Karpas-422 (cell line): Measurements from ENCODE around the gene CNP. TPM values are rescaled to one million over a fixed set of nuclear protein-coding genes. Genes with fewer than 3 reads are reported as not detected.
"Not testable (repeated sequence)": the region's sequence is repeated elsewhere in the genome, so short reads cannot be mapped to it uniquely, and the experiment has no call there.

Source experiments
- DNase-seq: peaks from one replicate; pipeline ENCODE4 v3.0.0-alpha.2; 2015
- H2AFZ ChIP-seq: fragments of 200-600 bp; sonication (generic); 2 replicates; pipeline ENCODE4 v1.6.1; 2014; ENCODE audit warnings: antibody characterized with exemption, low read length, mixed read lengths
- H3K27ac ChIP-seq: fragments of 200-600 bp; sonication (generic); 2 replicates; pipeline ENCODE4 v1.5.1; 2014; ENCODE audit warnings: mild to moderate bottlenecking, low read length, moderate library complexity
- H3K27me3 ChIP-seq: fragments of 200-600 bp; sonication (generic); 2 replicates; pipeline ENCODE4 v1.6.1; 2014; ENCODE audit warnings: low read length, mixed read lengths
- H3K36me3 ChIP-seq: fragments of 200-600 bp; sonication (generic); 2 replicates; pipeline ENCODE4 v1.6.1; 2014; ENCODE audit warnings: low read length, mixed read lengths; ENCODE audit not compliant: insufficient read depth
- H3K4me1 ChIP-seq: fragments of 200-600 bp; sonication (generic); 2 replicates; pipeline ENCODE4 v1.6.1; 2014; ENCODE audit warnings: mild to moderate bottlenecking, low read length, mixed read lengths
- H3K4me2 ChIP-seq: fragments of 200-600 bp; sonication (generic); 2 replicates; pipeline ENCODE4 v1.6.1; 2014; ENCODE audit warnings: low read length, low read depth, mild to moderate bottlenecking; ENCODE audit not compliant: poor library complexity, severe bottlenecking
- H3K4me3 ChIP-seq: fragments of 200-600 bp; sonication (generic); 2 replicates; pipeline ENCODE4 v1.5.1; 2014; ENCODE audit warnings: mild to moderate bottlenecking, antibody characterized with exemption, low read length, mixed read lengths
- H3K79me2 ChIP-seq: fragments of 200-600 bp; sonication (generic); 2 replicates; pipeline ENCODE4 v1.6.1; 2014; ENCODE audit warnings: mild to moderate bottlenecking, low read length, mixed read lengths
- H3K9ac ChIP-seq: fragments of 200-600 bp; sonication (generic); 2 replicates; pipeline ENCODE4 v1.6.0; 2014; ENCODE audit warnings: low read length
- H3K9me2 ChIP-seq: fragments of 200-600 bp; sonication (generic), shearing (Covaris generic); replicated peaks from 2 replicates; pipeline ENCODE4 v1.6.0; 2014; ENCODE audit warnings: mild to moderate bottlenecking, low read length, moderate library complexity; ENCODE audit not compliant: insufficient read depth
- H3K9me3 ChIP-seq: fragments of 300-700, 200-600 bp; sonication (generic); 2 replicates; pipeline ENCODE4 v1.6.1; 2014; ENCODE audit warnings: low read length, mixed read lengths
- H4K20me1 ChIP-seq: fragments of 200-600 bp; sonication (generic); 2 replicates; pipeline ENCODE4 v1.6.1; 2014; ENCODE audit warnings: mild to moderate bottlenecking, antibody characterized with exemption, low read length, low read depth; ENCODE audit not compliant: insufficient read depth
- total RNA-seq: library from RNA; depleted of rRNA; stranded (reverse); fragments of >200 nt; shearing (Covaris generic); gene quantifications from 2 replicates; pipeline ENCODE4 v1.2.3, GENCODE V29; 2014; ENCODE audit warnings: low replicate concordance

The CNP gene
- total RNA-seq, 1 experiment from 2014 or later, result 41.3 TPM

- not testable (repeated sequence) for H3K9me3 ChIP-seq, H2AFZ ChIP-seq, H3K27me3 ChIP-seq, H3K36me3 ChIP-seq, H3K9me2 ChIP-seq, H3K4me3 ChIP-seq, DNase-seq, H3K4me2 ChIP-seq, H3K27ac ChIP-seq, H3K9ac ChIP-seq
- Histone ChIP-seq H4K20me1 (peaks cover 16% of the 10 kb centered on the region; the same call in 1 of the 2 replicates), H3K4me1 (peaks cover 14% of the 10 kb centered on the region), H3K79me2 (peaks cover 96% of the 10 kb centered on the region)
These were observed 43.7 kb downstream of the CNP start for GRCh38 chr17:42010266-42010680.

- H3K9me3 ChIP-seq, result no peaks in the 10 kb centered on the region
- no peak overlapping the region for H3K4me2 ChIP-seq
- H3K79me2 ChIP-seq, result peaks cover 96% of the 10 kb centered on the region
- no peaks in the 10 kb centered on the region for H3K27me3 ChIP-seq
- DNase-seq, result peak; percentile 58
- peaks cover 3% of the 10 kb centered on the region; the same call in 1 of the 2 replicates for H3K36me3 ChIP-seq
- no peak overlapping the region for H3K9ac ChIP-seq
- no peaks in the 10 kb centered on the region for H3K9me2 ChIP-seq
- no peak overlapping the region for H2AFZ ChIP-seq
- H3K27ac ChIP-seq, result no peak overlapping the region; the same call in 1 of the 2 replicates
- no peak overlapping the region for H3K4me3 ChIP-seq
- H4K20me1 ChIP-seq, result peaks cover 16% of the 10 kb centered on the region; the same call in 1 of the 2 replicates
- peaks cover 18% of the 10 kb centered on the region for H3K4me1 ChIP-seq
These were observed 44.4 kb downstream of the CNP start for GRCh38 chr17:42010898-42011516.

DNA sequence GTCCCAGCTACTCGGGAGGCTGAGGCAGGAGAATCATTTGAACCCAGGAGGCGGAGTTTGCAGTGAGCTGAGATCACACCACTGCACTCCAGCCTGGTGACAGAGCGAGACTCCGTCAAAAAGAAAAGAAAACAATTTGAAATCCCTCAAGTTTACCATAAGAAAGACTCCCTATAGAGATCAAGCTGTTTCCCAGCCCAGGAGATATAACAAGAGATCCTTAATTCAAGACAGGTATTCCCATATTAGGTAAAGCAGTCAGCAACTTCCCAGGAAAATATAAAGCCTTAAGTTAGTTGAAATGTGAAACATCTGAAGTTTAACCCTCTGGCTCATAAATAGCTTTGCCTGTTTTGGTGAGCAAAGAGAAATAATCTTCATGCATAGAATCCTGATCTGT lies 45.8 kb downstream of the CNP start:
- Histone ChIP-seq H4K20me1 (peaks cover 14% of the 10 kb centered on the region; the same call in 1 of the 2 replicates), H3K79me2 (peaks cover 95% of the 10 kb centered on the region), H3K4me1 (peaks cover 20% of the 10 kb centered on the region)
- not testable (repeated sequence) for H3K4me3 ChIP-seq, H3K9ac ChIP-seq, H3K9me3 ChIP-seq, H3K9me2 ChIP-seq, H3K27me3 ChIP-seq, H3K36me3 ChIP-seq, H2AFZ ChIP-seq, DNase-seq, H3K27ac ChIP-seq, H3K4me2 ChIP-seq

DNA sequence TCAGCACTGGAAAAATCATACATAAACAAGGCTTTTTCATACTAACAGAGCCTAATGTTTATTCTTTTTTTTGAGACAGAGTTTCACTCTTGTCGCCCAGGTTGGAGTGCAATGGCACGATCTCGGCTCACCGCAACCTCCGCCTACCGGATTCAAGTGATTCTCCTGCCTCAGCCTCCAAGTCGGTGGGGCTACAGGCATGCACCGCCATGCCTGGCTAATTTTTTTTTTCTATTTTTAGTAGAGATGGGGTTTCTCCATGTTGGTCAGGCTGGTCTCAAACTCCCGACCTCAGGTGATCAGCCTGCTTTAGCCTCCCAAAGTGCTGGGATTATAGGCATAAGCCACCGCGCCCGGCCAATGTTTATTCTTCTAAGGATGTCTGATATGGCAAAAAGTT lies 47.1 kb downstream of the CNP start:
- peaks cover 13% of the 10 kb centered on the region; the same call in 1 of the 2 replicates for H4K20me1 ChIP-seq
- not testable (repeated sequence) for H3K9ac ChIP-seq, H3K9me3 ChIP-seq, H3K9me2 ChIP-seq, DNase-seq, H2AFZ ChIP-seq, H3K4me2 ChIP-seq, H3K36me3 ChIP-seq, H3K4me3 ChIP-seq, H3K27ac ChIP-seq, H3K27me3 ChIP-seq
- H3K4me1 ChIP-seq, result peaks cover 31% of the 10 kb centered on the region
- H3K79me2 ChIP-seq, result peaks cover 96% of the 10 kb centered on the region

- H3K9ac ChIP-seq, result peak overlapping the region; percentile 98
- H3K27me3 ChIP-seq, result no peaks in the 10 kb centered on the region
- DNase-seq, result peak; percentile 68
- 0 out of 2 replicates have a peak, but pooled peaks cover 5% of the 10 kb centered on the region for H3K9me2 ChIP-seq
- H3K79me2 ChIP-seq, result peaks cover 84% of the 10 kb centered on the region
- peaks cover 42% of the 10 kb centered on the region for H3K4me1 ChIP-seq
- H3K4me3 ChIP-seq, result peak overlapping the region; percentile 82
- H3K36me3 ChIP-seq, result peaks cover 3% of the 10 kb centered on the region; the same call in 1 of the 2 replicates
- H3K4me2 ChIP-seq, result peak overlapping the region; percentile 92
- H3K9me3 ChIP-seq, result no peaks in the 10 kb centered on the region
- H2AFZ ChIP-seq, result peak overlapping the region; percentile 86; the same call in 1 of the 2 replicates
- H4K20me1 ChIP-seq, result no peaks in the 10 kb centered on the region; the same call in 1 of the 2 replicates
- peak overlapping the region; percentile 74 for H3K27ac ChIP-seq
These were observed 49.8 kb downstream of the CNP start for GRCh38 chr17:42016411-42016831.

DNA sequence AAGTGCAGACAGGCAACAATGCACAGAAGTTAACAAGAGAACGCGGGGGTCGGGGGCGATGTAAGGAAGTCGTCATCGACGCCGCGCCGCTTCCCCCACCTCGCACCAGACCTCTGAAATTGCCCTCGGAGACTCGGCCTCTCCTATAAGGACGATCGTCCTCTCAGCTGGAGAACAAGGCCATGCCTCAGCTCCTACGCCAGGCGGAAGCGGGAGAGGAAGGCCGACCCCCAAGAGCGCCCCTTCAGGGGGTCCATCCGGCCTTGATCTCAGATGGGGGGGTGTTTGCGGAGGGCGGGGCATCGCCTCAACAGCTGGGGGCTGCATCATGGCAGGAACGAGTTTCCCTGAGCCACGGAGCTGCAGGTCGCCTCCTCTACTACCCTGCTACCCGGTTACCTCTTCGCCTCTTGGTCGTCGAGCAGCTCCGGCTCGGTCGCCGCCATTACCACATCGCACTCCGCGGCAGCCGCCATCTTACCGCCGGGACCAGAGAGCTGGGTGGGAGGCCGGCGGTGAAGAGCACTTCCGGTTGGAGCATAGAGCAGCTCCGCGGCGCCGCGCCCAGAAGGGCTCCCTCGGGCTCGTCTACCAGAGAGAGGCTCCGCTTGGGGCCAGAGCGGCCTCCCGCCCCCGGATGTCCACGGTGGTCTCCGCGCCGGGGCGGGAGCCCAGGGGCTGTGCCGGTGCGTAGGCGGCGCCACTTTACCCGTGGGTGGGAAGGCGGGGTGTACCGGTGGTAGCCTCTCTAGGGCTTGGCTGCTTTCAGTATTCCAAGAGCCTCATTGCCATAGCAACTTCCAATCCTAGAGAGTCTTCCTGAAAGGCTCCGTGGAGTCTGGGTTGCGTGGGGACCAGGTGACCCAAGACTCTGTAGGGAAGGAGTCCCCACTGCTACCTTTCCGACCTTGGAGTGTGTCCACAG lies 50.6 kb downstream of the CNP start, which contains the start of gene DNAJC7:
TSS of gene DNAJC7 (minus strand) at position 499 of the 925 bp plus-strand sequence. CDS start at position 476, 23 bp downstream.
- Histone ChIP-seq H2AFZ (peak within 1 kb of the TSS; percentile 86), H3K79me2 (peaks cover 80% of the 10 kb centered on the region), H3K27me3 (no peaks in the 10 kb centered on the region), H3K4me3 (peak within 1 kb of the TSS; percentile 82), H3K9me3 (no peaks in the 10 kb centered on the region), H3K9ac (peak within 1 kb of the TSS; percentile 98), H3K36me3 (peaks cover 3% of the 10 kb centered on the region; the same call in 1 of the 2 replicates), H3K4me2 (peak within 1 kb of the TSS; percentile 92), H3K4me1 (peaks cover 45% of the 10 kb centered on the region), H4K20me1 (no peaks in the 10 kb centered on the region; the same call in 1 of the 2 replicates), H3K27ac (peak within 1 kb of the TSS; percentile 74), H3K9me2 (0 out of 2 replicates have a peak, but pooled peaks cover 5% of the 10 kb centered on the region)
- peak; percentile 98 for DNase-seq

GRCh38 chr17:42017866-42018200 lies 51.2 kb downstream of the CNP start:
- Histone ChIP-seq H3K9ac (peak overlapping the region; percentile 98), H3K36me3 (peaks cover 9% of the 10 kb centered on the region; the same call in 1 of the 2 replicates), H3K27me3 (no peaks in the 10 kb centered on the region), H3K79me2 (peaks cover 76% of the 10 kb centered on the region), H3K9me2 (0 out of 2 replicates have a peak, but pooled peaks cover 5% of the 10 kb centered on the region), H3K9me3 (no peaks in the 10 kb centered on the region), H3K4me3 (peak overlapping the region; percentile 82), H3K4me2 (peak overlapping the region; percentile 92), H3K27ac (peak overlapping the region; percentile 37; the same call in 1 of the 2 replicates), H2AFZ (peak overlapping the region; percentile 32; the same call in 1 of the 2 replicates), H3K4me1 (peaks cover 45% of the 10 kb centered on the region), H4K20me1 (no peaks in the 10 kb centered on the region; the same call in 1 of the 2 replicates)
- no peak for DNase-seq
